NCI-H2107 (cell line): Measurements from ENCODE around the gene ERICH3.

Experiments used
- DNase-seq: peaks from one replicate; lab custom pipeline; 2025; lab: John Stamatoyannopoulos, UW

The ERICH3 gene, protein sequence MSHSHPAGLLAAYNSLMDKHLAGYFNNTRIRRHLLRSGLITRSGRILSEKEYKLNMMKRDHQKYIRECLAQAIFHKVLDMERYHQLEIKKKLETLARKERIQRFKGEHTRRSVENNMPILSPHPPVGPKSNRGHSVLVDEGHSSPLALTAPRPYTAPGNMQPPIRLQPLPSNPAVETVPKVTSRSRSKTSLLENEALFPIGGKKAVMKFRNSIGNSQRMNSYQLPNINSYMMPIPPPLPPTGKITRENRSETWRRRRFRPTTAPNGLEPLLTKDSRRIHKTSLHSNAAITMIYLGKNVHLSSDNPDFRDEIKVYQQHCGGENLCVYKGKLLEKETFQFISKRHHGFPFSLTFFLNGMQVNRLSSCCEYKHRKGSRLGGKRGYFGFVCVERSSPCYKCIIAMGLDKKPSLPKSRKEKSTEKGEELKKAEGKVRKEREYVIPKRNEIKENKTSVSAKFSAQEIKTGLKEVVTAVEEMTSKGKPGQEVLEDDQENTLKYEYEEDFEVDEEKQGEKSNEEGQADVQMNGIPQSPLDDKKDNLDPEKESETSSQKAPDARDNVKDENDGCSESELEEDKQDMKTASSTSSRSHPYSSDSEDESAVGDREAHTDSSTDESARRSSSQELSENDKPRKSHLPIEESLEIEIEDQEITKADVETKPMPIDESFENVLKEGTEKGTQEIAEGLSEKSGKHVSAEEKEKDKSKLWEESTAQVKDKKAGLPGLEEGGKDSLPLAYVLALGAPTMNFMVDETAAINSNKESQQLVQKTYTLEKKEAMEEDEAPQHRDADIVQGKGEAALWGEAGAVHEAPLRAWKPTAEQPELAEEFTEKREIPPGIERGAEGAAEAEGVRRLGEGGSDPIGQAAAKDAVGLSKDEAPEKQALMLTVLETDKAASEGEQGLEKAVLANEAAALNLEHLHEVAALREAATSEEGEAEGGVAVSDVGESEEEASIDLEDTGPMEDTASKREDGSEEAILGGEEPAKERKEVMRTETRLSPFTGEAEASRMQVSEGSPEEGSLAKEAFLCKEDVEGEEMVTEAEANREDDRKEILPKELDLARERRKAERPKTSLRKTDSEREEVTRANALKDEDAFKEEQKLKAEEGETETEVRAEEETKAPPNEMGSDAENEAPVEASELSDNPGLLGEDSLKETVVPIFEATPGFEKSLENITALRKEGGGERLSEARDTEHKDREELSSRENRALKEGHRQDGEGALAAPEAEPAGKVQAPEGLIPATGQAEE (N-terminal part only)

DNA sequence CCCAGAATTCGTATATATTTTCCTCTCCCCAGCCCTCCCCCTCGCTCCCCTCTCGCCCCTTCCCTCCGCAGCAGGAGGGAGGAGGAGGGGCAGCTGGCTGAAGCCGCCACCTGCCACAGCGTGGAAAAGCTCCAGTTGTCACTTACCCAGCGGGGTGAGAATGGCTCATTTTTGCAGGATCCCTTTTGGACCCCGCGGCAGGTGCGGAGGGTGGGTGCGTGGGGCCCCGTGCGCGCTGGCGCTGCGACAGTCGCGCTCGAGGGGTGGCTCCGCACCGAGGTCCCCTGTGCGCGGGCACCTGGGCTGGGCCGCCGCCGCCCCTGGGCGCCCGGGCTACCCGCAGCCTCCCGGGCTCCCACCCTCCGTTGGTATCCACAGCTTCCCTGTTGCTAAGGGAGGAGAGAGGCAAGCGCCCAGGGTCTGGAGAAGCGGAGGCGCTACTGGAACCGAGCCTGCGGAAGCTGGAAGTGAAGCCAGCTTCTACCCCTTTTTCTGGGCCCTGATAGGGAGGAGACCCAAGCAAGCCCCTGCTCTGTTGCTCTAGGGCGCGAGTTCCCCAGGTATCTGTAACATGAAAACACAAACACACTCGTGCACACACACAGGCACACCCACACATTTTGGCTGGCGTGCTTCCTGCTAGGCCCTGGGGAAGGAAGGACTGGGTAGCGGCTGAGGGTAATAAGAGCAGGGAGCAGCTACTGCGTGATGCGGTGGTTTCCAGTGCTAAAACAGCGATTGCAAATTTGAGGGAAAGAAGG lies at the start of gene ERICH3:
ERICH3 (minus strand) TSS at position 442 of the 761 bp plus-strand sequence; CDS start at position 169, 273 bp downstream.
- peak; percentile 17 for DNase-seq

DNA sequence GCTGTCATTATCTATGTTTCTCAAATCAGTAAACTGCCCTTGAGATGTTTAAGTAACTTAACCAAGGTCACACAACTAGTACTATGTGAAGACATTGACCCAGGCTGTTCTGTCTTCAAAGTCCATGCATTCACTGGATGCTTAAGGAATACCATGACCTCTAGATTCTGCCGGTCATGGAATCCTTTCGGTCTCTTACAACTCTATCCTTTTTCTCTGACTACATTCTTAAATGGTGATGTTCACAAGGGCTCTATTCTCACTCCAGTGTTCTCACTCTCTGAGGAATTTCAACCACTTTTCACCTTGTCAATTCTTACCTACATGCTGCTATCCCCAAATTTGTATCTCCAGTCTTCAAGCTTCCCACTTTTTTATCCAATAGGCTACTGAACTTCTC lies 44.0 kb upstream of the ERICH3 start:
- DNase-seq: no peak

DNA sequence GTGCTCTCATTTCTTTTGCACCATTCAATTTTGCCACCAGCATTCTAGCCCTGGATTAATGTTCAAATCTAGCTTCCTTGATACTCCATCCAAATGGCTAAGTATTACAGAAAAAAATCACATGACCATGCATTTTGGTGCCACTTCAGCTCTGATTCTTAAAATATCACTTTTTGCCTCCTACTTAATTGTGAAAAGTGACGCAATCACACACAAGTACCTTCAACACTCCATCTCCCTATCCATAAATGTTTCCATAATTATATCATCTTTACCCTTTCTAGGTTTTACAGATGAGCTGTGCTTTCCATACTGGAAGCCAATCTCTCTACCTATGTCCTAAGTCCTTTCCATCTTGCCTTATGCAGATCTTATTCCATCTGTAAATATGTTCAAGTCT lies 43.2 kb upstream of the ERICH3 start:
- no peak for DNase-seq

DNA sequence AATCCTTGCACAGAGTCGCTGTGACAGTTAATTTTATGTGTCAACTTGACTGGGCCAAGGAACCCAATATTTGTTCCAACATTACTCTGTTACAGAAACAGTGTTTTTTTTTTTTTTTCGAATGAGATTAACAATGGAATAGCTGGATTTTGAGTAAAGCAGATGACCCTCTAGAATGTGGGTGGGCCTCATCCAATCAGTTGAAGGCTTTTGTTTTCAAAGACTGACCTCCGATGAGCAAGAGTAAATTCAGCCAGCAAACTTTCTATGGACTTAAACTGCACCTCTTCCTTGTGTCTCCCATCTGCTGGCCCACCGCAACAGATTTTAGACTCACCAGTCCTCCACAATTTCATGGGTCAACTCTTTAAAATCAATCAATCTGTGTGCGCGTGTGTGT lies 42.2 kb upstream of the ERICH3 start:
- no peak for DNase-seq

DNA sequence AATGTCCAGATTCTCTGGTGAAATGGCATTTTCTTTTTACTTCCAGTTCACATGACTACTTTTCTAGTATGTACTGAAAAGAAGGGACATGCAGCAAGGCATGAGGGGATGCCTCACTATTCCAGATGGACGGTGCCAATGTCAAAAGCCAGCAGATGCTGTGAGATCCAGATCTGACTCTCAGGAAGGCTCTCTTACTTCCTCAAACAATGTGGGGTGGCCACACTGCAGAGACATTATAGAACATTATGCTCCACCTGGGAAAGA lies 41.6 kb upstream of the ERICH3 start:
- DNase-seq: no peak

DNA sequence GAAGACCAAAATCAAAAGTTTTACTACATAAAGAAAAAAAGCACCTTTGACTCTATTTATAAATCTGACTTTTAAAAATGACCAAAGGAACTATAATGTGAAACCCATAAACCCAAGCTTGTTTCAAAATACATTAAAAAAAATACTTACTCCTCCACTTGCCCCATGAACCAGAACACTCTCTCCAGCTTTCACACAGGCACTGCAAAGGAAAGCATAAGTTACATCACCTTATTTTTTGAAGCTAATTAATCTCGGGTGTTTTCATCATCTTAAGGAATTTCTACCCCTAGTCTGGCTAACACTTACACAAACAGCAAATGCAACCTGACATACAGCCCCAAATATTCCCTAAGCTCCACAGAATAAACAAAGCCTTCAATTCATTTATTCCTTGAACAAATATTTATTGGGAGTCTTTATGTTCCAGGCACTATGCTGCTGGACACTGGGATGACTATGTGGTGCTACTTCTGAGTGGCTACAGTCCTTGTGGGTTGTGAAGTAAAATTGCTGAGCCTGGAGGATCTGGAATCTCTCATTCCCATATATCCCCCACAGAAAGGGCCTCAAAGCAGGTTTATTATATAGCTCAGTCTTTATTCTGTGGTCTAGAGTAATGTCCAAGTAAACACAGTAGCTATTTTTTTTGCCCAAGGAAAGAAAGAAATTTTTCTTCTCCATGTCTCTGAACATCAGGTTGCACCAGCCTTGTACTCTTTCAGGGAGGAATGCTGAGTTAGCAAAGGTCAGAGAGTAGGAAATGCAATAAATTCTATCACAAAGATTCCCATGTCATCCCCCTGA lies 41.0 kb upstream of the ERICH3 start:
- DNase-seq: no peak

DNA sequence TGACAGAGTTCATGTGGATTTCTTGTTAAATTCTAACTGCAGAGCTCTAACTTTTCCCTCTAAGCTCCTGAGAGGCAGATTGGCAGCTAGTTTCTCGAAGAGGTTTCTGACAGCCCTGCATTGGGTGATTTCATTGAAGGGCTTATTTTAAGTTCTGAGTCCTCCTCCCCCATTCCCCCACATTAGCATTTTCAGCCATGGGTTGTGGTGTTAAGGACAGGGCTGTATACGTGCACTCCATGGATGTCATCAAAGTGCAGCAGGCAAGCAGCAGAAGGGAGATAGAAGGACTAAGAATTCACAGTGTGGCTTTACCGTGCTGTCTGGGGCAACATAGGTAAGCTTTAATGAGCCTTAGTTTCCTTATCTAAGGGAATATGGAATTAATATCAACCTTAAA lies 40.3 kb upstream of the ERICH3 start:
- DNase-seq: no peak

DNA sequence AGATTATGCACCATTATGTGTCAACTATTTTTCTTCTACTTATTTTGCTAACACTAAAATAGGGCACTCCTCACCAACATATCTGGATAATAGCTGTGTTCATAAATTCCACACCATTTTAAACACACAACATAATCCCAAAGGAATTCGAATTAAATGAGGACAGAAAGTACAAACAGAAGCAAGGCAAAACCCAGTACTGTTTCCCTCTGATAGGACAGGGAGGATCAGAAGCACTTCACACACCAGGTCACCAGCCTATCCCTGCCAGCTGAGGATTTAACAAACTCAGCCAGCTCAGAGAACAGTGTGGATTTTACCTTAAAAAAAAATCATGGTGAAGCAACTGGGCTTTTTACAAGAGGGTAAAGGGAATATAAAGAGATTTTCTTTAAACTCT lies 39.3 kb upstream of the ERICH3 start:
- no peak for DNase-seq

DNA sequence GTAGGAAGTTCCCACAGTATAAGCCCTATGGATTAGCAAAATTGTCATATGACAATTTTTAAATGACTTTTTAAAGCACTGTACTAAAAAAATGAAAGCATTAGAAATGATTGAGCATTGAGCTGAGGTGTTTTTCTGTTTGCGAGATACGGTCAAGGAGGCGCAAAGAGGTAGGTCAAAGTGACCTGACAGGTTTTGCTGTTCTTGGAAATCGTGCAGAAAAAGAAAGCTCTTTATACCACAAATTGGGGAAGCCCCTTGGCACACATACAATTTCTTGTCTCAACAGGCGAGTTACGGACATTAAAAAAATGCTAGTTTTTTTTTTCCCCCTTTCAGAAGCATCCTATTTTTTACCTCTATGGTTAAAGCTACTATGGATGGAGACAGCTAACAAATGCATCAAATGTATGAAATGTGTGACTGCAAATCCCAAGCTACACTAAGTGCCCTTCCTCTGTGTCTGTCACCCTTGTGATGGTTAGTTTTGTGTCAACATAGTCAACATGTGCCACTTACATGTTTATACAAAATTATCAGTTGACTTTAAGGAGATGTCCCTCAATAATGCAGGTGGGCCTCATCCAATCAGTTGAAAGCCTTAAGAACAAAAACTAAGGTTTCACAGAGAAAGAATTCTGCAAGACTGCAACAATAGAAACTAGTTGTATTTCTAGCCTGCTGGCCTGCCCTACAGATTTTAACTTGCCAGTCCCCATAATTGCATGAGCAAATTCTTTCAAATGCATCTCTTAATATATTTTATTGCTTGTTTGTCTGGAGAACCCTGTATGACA lies 30.0 kb upstream of the ERICH3 start:
- DNase-seq: no peak

DNA sequence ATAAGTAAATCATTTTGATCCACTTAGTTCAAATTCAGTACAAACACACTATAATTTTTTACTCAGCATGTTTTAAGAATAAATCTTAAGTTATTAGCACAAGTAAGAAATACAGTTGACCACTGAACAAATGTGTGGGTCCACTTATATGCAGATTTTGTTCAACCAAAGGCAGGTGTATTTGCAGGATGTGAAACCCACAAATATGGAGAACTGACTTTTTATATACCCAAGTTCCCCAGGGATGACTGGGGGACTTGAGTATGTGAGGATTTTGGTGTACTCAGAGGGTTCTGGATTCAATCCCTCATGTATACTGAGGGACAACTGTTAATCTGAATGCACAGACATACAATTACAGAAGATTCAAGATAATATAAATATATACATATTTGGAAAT lies 25.7 kb upstream of the ERICH3 start:
- no peak for DNase-seq

DNA sequence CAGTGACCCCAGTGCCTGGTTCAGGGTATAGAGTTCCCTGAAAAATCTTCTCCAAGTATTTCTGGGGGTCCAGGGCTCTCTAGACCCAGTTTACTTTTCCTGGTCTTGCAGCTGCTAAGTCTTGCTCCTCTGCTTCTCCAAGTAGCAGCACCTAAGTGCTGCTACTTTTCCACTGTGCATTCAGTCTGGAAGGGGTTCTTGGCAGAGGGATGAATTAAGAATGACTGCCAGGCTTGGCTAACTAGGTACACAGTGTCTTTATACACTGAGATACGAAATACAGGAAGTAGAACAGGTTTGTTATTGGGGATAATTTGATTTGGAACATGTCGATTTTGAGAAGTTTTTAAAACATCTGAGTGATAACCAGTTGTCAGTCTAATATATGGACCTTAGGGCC lies 24.2 kb upstream of the ERICH3 start:
- DNase-seq: no peak

DNA sequence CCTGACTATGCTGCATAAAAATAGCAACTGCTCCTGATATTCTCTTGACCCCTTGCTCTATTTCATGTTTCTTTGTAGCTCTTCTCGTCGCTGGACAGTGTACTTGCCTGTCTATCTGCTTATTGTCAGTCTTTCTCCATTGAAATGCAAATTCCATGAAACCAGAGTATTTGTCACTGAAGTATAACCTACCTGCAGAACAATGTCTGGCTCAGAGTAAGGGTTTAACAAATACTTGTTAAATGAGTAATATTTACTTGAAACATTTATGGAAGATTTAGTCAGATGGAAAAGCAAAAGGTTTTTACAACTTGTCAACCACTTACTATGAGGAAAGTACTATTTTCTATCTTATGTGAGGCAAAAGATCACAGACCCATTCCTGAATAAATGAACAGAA lies 19.9 kb upstream of the ERICH3 start:
- DNase-seq: no peak

DNA sequence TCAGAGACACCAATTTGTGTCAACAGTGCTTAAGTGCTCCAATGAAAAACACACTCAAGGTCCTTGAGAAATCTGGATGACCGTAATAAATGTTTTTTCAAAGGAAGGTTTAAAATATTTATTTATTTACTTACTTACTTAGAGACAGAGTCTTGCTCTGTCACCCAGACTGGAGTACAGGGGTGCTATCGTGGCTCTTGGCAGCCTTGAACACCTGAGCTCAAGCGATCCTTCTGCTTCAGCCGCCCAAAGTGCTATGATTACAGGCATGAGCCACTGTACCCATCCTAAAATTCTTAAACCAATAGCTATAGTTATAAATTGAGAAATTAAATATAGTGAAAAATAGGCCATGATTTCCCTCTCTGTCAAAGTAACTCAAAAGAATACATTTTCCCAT lies 17.3 kb upstream of the ERICH3 start:
- DNase-seq: no peak

DNA sequence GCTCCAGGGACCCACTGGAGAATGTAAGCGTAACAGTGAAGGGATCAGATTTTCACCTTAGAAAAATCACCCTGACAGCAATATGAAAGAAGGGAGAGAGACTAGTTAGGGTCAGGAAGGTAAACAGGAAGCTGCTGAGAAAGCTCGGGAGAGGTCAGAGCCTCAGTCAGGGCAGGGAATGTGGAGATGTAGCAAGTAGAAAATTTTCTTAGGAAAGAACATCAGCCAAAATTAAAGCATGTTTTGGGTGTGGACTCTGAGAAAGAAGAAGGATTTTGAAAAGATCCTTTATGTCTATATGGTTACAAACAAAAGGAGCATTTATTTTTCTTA lies 16.7 kb upstream of the ERICH3 start:
- no peak for DNase-seq

DNA sequence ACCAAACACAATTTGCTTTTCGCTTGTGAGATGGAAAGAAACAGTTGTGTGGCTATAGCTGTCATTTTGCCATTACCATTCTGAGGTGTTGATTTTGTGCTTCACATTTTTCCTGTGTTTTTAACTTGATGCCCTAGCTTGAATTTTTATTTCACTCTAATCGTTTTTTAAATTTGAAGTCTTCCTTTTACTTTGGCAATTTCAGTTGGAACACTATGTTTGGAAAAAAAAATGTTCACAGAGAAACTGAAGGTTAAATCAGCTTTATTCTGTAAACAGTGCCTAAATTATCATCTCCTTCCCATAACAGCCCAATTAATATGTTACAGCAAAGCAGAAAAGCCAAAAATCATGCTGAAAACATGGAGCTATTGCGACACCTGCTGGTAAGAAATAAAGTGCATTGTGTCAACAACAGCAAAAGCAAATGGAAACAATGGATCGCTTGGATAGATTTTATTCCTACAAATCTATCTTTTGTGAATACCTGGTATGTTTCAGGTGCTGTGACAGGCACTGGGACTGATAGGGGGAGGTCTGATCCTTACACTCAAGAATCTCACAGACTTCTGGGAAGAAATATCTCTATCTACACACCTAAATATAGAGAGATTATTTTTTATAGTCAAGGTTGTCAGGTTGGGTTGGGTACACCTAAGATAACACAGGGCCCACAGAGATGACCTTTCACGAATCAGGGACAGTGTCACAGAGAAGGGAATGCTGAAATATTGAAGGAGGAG lies 16.2 kb upstream of the ERICH3 start:
- peak; percentile 48 for DNase-seq

DNA sequence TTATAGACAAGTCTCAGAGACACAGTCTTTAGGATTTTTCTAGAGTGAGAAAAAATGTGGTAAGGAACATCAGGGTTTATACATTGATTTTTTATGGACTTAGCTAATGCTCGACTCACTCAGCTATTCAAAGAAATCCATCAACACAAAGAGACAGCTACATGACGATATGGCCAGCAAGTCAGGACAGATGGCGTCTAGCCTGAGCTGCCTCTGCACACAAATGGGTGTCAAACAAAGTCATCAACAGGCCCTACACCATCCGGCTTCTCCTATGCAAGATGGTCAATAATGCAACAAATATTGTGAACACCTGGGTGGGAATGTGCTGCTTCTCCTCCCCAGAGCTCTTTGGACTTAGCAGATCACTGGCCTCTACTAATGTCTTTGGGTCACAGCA lies 13.3 kb upstream of the ERICH3 start:
- no peak for DNase-seq

DNA sequence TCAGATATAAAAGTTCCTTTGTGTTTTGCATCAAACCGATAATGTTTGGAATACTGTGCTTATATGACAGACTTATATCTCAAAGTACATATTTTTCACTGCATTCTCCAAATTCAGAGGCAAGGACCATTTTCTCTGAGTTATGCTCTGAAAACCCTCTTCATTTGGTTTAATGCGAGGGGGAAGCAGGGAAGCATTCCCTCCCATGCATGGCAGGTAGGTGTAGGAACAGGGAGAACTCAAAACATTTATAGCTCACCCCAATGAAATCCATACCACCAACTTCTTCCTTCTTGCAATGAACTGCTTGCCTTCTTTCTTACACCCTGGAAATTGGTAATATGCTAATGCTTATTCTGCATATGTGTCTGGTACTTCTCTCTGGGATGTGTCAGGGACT lies 10.7 kb upstream of the ERICH3 start:
- no peak for DNase-seq

DNA sequence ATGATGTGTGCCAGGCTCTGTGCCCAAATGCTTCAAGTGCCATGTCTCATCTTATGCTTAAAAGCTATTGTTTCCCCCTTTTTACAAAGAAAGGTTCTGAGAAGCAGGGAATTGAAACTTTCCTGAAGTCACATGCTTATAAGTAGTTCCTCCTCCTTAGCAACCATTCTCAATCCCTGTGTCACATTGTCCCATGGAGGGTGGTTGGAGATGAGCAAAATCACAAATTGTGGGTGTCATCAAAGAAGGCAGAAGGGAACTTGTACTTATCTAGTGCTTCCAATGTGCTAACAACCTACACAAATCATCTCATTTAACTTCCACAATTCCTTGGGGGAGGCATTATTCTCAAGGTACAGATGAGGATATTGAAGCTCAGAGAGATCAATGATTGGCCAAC lies 10.1 kb upstream of the ERICH3 start:
- DNase-seq: no peak

DNA sequence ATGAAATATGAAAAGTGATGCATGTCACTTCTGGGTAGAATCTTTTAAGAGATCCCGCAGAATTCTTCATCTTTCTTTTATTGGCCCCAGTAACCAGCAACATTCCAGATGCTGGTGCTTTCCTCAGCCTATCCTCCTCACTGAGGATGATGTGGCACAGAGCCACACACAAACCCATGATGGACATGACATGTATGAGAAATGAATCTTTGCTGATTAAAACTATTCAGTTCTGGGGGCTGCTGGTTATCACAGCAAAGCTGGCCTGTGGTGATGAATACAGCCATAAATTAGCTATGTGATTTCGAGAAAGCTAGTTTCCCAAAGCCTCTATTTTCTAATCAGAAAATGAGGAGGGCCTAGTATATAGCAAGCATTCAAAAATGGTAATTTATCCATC lies 8.3 kb upstream of the ERICH3 start:
- no peak for DNase-seq

DNA sequence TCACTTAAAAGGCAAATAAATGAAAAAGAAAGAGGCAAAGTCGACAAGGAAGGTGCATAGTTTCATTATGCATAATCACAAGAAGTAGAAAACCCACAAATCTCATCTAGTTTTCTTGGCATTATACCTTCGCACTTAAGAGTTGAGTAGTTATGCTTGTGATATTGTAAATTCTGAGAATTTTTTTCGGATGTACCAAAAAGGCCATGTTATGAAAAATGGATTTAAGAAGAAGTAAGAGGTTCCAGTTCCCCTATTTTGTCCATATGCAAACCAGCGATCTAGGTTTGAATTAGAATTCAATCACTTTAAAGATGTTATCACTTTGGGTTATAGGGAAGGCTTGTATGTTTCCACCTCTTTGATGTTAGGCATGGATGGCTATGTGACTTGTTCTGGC lies 7.9 kb upstream of the ERICH3 start:
- no peak for DNase-seq
